ENCODE results near the gene SORL1.
A peak's percentile ranks its signal among the peaks of the same experiment; 100 is the strongest.
"Not testable (repeated sequence)": the region's sequence is repeated elsewhere in the genome, so short reads cannot be mapped to it uniquely, and the experiment has no call there.

The SORL1 gene

GRCh38 chr11:121451986-121452608, at the start of gene SORL1:
TSS of gene SORL1 (plus strand) at chr11:121452314. CDS start at chr11:121452332, 18 bp downstream.
- DNase-seq: peak; percentile 74

GRCh38 chr11:121405646-121406045, 46.5 kb upstream of the SORL1 start:
- DNase-seq: no peak

GRCh38 chr11:121406291-121406690, 45.8 kb upstream of the SORL1 start:
- DNase-seq: no peak

GRCh38 chr11:121408830-121409229, 43.3 kb upstream of the SORL1 start:
- no peak for DNase-seq

GRCh38 chr11:121410041-121410440, 42.1 kb upstream of the SORL1 start:
- not testable (repeated sequence) for DNase-seq

GRCh38 chr11:121411330-121411729, 40.8 kb upstream of the SORL1 start:
- not testable (repeated sequence) for DNase-seq

- DNase-seq: no peak
Observed at GRCh38 chr11:121412000-121412587, 40.0 kb upstream of the SORL1 start.

- DNase-seq: no peak
Observed at GRCh38 chr11:121412711-121413415, 39.3 kb upstream of the SORL1 start.

- DNase-seq: no peak
Observed at GRCh38 chr11:121414141-121414913, 37.8 kb upstream of the SORL1 start.

- DNase-seq: no peak
Observed at GRCh38 chr11:121415856-121416255, 36.3 kb upstream of the SORL1 start.

- DNase-seq: peak; percentile 76
Observed at GRCh38 chr11:121417055-121417551, 35.0 kb upstream of the SORL1 start.

GRCh38 chr11:121417607-121418006, 34.5 kb upstream of the SORL1 start:
- no peak for DNase-seq

- DNase-seq: peak; percentile 90
Observed at GRCh38 chr11:121418625-121419114, 33.4 kb upstream of the SORL1 start.

- DNase-seq: no peak
Observed at GRCh38 chr11:121419836-121420235, 32.3 kb upstream of the SORL1 start.

GRCh38 chr11:121420398-121420797, 31.7 kb upstream of the SORL1 start:
- no peak for DNase-seq

- DNase-seq: no peak
Observed at GRCh38 chr11:121421149-121421901, 30.8 kb upstream of the SORL1 start.

- peak; percentile 62 for DNase-seq
Observed at GRCh38 chr11:121422675-121423074, 29.4 kb upstream of the SORL1 start.

GRCh38 chr11:121425828-121426227, 26.3 kb upstream of the SORL1 start:
- DNase-seq: no peak

- peak; percentile 51 for DNase-seq
Observed at GRCh38 chr11:121426476-121427399, 25.4 kb upstream of the SORL1 start.

- no peak for DNase-seq
Observed at GRCh38 chr11:121427400-121427744, 24.7 kb upstream of the SORL1 start.

- DNase-seq: no peak
Observed at GRCh38 chr11:121429556-121429955, 22.6 kb upstream of the SORL1 start.

Measured in CD4-positive, alpha-beta T cell treated with Interleukin-15 for 1 hour (primary cell).